GM21515 (cell line): ENCODE data around the gene ZNG1F.
"Not testable (repeated sequence)": the region's sequence is repeated elsewhere in the genome, so short reads cannot be mapped to it uniquely, and the experiment has no call there.

ENCODE experiments used
- ATAC-seq: cut with Tn5 transposase; IDR thresholded peaks from one replicate; pipeline ENCODE4 v1.9.1; 2021; ENCODE audit not compliant: unreplicated experiment

Gene ZNG1F

DNA sequence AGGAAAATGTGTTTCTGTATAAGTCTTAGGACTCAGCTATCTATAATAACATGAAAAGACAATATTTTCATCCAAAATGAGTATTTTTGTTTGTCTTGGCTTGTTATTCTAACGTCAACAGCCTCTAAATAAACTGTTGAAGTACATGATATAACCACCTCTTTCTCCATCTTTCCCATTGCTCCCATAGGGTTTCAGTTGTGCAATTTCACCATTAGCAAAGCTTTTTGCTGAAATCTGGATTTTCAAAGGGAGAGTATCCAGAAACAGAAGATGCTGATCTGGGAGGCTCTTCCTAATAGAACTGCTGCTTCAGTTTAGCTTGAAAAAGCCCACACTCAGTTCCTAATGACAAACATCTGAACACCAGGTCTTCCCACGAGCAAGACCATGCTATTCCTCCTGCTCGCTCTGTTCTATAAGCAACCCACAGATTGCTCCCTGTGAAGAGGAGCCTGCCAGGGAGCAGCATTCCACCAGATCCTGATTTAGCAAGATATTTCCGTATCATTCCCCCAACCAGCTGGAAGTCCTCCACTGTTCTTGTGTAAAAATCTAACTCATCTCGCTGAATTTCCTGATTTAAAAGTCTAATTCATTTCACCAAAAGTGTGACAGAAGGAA is 101.8 kb downstream of the ZNG1F start:
- ATAC-seq = not testable (repeated sequence)

DNA sequence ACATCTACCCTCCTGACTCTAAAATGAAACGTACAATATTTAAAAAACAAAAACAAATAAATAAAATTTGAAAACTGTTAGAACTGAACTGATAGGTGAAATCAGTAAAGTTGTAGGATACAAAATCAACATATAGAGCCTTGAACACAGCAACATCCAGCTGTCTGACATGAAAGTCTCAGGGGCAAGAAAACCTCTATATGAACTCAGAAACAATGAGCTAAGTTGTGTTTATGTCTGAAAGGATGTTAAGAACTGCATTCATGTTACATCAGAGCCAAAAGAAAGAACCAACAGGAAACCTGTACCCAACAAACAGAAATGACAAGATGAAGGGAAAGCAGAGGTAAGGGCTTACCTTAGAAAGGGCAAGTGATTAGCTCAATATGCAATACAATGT is 102.4 kb downstream of the ZNG1F start:
- ATAC-seq = not testable (repeated sequence)

- ATAC-seq = not testable (repeated sequence)
Observed at GRCh38 chr9:41086215-41086614, 102.9 kb downstream of the ZNG1F start.

GRCh38 chr9:41082358-41082757 is 106.8 kb downstream of the ZNG1F start:
- ATAC-seq = not testable (repeated sequence)
